GM15510 (cell line): ENCODE results near the gene LARGE1.

Experiments used
- POLR2A ChIP-seq: IDR thresholded peaks from 3 replicates; pipeline ENCODE4 v1.6.1; 2011; ENCODE audit warnings: borderline replicate concordance; ENCODE audit not compliant: insufficient read length; ENCODE audit errors: extremely low read depth

LARGE1 gene

DNA sequence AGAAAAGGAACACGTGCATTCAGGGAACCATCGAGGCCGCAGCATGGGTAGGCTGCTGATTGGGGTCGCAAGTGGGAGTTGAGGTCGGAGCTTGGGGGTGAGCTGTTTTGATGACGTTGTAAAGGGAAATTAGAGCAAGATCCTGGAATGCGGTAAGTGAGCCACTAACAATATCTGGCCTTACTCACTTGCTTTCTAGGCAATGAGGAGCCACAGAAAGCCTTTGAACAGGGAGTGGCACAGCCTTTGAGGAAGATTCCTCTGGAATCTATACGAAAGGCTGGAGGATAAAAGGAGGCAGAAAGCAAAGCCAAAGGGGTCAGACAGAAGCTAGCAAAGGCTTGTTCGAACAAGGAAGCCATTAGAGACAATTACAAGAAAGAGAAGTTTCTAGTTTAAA is 197.5 kb downstream of the LARGE1 start:
- no peak for TF ChIP-seq POLR2A

DNA sequence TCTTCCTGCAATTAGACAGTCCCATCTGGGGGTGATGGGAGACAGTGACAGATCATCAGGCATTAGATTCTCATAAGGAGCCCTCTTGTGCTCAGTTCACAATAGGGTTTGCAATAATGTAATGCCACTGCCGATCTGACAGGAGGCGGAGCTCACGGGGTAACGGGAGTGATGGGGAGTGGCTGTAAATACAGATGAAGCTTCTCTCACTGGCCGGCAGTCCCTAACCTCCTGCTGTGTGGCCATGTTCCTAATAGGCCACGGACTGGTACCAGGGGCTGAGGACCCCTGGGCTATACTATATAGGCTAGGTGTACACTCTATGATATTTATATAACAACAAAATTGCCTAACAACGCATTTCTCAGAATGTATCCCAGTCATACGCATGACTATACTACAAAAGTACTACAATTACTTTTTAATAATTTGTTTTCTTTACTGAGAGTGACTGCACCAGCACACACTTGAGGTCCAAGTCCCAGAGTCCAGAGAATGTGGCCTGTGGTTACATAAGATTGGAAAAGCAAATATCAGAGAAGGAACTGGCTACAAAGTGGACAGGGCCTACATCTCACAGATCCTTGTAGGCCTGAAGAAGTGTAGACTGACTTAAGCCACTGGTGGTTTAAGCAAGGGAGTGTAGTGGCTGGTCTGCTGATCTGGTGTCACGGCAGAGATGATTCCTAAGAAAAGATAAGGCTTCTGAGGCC is 200.0 kb downstream of the LARGE1 start:
- TF ChIP-seq POLR2A: no peak

GRCh38 chr22:33717694-33718396 is 202.4 kb downstream of the LARGE1 start:
- TF ChIP-seq POLR2A: no peak

DNA sequence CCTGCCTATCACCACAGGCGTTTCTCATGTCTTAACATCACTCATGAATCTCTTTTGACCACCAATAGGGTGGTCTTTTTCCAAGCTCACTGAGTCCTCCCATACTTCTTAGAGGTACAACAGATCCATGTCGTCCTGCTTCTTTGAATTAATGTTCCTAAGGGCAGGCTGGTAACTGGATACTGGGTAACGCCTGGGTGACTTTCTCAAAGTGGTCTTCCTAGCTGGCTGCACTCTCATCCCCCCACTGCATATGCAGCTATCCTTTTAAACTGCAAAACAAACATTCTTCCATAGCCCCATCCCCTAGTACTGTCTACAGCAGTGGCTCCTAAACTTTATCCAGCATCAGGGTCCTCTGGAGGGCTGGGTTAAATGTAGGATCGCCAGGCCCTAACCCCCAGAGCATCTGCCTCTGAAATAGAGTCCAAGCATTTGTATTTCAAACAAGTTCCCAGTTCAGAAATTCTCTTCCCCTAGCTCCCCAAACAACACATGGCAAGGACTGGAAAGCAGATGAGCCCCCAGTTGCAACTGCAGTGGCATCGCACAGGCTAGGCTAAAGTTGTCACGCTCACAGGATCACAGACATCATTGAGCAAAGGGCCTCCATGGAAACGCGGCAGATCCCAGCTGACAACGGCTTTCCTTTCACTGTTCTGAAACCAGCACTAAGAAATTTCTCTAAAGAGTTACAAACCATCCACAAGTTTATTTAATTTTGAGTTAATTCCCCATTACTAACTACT is 204.9 kb downstream of the LARGE1 start:
- no peak for TF ChIP-seq POLR2A

DNA sequence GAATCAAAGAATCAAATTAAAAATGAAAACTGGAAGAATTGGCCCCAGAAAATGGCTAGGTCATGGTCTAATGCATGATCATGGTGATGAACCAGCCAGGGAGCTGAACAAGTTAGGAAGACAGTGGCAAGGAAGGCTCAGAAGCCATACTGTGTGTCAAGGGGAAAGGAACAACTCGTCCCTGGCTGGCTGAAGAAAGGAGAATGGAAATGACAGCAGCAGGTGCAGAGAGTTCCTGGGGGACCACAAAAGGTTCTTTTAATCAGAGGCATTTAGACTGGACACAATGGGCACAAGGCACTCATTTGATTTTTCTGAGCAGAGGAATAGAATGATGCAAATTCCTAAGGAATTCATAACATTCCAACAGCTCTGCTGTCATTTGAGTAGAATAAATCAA is 209.9 kb downstream of the LARGE1 start:
- TF ChIP-seq POLR2A: no peak

DNA sequence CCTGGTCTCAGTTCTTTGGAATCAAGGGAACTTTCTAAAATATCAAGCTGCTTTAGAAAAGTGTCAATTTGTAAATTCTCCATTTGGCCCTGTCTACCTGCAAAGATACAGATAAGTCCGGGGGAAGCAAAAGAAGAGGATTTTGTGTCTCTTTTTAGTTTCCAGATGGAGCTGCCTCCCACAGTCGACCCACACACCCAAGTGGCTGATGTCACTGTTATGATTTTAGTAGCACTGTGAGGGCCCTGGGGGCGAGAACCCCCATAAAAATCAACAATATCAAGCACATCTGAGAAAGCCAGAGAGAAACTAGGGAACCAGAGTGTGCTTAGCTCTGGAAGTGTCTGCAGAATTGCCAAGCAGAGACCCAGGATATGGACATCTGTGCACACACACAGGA is 212.7 kb downstream of the LARGE1 start:
- no peak for TF ChIP-seq POLR2A

GRCh38 chr22:33706100-33706499 is 214.2 kb downstream of the LARGE1 start:
- TF ChIP-seq POLR2A: no peak

- no peak for TF ChIP-seq POLR2A
These were observed 221.1 kb downstream of the LARGE1 start for GRCh38 chr22:33699176-33699575.

- TF ChIP-seq POLR2A: no peak
These were observed 222.6 kb downstream of the LARGE1 start for GRCh38 chr22:33697640-33698039.

- no peak for TF ChIP-seq POLR2A
These were observed 229.1 kb downstream of the LARGE1 start for GRCh38 chr22:33691057-33691630.

DNA sequence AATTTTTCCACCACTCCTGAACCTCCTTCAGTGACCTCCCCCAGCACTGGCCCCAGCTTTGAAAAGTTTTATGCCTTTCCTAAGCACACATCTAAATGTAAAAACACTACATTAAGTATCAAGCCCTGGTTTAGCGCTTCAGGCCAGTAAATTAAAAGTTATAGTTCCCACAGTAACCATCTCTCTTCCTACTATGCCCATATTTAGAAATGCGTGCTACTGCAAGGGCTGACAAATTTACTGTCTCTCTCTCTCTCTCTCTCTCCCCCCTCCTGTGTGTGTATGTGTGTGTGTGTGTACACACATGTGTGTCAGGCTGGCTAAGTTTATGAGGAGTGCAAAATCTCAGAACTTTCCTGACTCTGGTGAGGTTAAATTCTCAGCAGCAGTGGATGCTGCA is 231.4 kb downstream of the LARGE1 start:
- no peak for TF ChIP-seq POLR2A

- TF ChIP-seq POLR2A: no peak
These were observed 232.8 kb downstream of the LARGE1 start for GRCh38 chr22:33687464-33687863.

- no peak for TF ChIP-seq POLR2A
These were observed 236.2 kb downstream of the LARGE1 start for GRCh38 chr22:33684087-33684486.

DNA sequence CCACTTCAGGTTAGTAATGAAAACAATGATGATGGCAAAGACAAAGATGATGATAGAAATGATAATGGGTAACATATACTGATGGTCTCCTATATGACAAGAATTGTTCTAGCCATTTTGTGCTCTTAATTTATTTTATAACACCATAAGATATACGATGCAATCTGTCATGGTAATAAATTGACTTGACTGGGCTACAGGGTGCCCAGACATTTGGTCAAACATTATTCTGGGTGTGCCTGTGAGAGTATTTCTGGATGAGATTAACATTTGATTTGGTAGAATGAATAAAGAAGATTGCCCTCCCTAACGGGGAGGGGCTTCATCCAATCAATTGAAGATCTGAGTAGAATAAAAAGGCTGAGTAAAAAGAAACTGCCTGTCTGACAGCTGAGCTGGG is 237.3 kb downstream of the LARGE1 start:
- no peak for TF ChIP-seq POLR2A

DNA sequence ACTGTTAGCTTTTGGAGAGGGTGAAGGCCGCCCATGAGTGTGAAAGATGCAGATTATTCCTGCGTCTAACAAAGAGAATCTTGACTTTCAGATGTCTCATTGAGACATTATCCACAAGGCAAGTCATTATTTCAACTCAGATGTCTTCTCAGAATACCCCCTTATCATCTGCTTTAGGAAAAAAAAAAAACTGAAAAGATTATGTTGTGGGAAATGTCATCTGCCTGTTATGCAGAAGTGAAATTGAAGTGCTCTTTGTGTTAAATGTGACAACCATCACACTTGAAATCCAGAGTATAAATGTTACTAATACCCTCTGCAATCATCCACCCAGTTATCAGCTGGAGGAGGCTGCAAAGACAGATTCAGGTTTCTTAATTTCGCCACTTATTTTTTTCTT is 239.6 kb downstream of the LARGE1 start:
- TF ChIP-seq POLR2A: no peak
